Activated CD8-positive, alpha-beta memory T cell treated with anti-CD3 and anti-CD28 coated beads, Interleukin-2, amount 50 U/mL, for 24 hours (primary cell): ENCODE measurements around the gene KCNN2.

Experiments used
- DNase-seq: peaks from one replicate; pipeline ENCODE4 v3.0.0-alpha.2; 2020; ENCODE audit errors: extremely low read depth

The KCNN2 gene

DNA sequence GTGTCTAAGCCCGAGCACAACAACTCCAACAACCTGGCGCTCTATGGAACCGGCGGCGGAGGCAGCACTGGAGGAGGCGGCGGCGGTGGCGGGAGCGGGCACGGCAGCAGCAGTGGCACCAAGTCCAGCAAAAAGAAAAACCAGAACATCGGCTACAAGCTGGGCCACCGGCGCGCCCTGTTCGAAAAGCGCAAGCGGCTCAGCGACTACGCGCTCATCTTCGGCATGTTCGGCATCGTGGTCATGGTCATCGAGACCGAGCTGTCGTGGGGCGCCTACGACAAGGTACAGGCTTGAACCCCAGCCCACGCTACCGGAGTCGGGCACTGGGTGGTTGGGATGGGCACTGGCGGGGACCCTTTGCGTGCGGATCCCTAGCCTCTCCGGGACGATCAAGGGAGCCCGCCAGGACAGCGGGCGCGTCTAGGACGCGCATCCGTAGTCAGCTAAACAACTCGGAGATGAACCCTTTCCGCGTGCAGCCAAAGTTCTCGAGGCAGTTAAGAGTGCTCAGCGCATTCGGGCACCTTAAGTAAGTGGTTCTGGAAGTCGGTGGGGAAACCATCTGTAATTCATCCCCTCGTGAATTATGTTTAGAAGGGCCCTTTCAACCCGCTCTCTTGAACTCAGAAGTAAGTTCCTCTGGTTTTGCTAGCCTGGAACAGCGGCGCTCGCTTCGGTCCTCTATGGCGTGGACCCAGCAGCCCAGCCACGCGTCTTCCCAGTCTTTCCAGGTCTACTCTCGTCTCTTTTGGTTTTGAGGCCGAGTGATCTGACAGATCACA is 1.3 kb downstream of the KCNN2 start:
- no peak for DNase-seq

- DNase-seq: no peak
These were observed 2.0 kb downstream of the KCNN2 start for GRCh38 chr5:114363837-114364236.

DNA sequence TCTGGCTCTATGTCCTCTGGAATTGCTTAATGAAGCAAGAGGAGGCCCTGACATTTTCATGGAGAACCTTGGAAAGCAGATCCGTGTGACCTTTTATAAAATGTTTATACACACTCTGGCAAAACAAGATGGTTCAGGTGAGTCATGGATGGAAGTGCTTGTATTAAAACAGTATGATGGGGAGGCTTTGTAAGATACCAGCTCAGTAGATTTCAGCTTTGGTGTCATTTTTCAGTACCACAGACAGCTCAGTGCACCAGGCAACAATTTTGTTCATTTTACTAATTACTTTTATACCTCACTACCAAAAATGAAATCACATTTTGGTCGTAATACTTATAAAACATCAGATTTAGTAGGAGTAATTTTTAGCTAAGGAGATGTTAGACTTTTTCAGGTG is 5.2 kb downstream of the KCNN2 start:
- DNase-seq: no peak

DNA sequence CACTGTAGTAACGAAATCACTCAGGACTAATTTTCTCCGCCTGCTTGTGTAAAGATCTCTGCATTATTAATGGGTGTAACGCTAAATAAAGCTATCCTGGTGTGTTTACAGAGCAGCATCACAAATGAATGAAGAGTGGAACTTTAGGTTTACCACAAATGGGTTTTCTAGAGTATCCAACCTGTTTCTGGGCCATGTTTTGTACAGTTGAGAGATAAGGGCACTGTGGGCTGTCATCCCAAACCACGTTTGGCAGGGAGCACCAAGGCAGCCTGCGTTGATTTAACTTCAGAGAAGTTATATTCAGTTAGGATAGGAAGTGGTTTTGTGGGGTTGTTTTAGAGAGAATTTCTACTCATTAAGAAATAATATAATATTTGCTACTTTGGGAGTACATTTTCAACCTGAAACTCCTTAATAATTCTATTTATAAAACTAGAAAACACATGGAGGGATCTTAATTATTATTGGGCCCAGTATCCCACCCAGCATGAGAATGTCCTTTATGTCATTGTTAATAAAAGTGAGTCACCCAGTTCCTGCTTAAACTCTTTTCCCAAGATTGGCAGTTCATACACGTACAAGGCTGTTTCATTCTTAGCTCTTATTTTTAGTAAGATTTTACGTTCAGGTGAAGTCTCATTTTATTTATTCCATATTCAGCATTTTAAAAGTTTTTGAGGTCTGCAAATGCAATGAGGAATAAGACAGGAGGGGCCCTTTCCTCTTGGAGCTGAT is 8.0 kb downstream of the KCNN2 start:
- no peak for DNase-seq

DNA sequence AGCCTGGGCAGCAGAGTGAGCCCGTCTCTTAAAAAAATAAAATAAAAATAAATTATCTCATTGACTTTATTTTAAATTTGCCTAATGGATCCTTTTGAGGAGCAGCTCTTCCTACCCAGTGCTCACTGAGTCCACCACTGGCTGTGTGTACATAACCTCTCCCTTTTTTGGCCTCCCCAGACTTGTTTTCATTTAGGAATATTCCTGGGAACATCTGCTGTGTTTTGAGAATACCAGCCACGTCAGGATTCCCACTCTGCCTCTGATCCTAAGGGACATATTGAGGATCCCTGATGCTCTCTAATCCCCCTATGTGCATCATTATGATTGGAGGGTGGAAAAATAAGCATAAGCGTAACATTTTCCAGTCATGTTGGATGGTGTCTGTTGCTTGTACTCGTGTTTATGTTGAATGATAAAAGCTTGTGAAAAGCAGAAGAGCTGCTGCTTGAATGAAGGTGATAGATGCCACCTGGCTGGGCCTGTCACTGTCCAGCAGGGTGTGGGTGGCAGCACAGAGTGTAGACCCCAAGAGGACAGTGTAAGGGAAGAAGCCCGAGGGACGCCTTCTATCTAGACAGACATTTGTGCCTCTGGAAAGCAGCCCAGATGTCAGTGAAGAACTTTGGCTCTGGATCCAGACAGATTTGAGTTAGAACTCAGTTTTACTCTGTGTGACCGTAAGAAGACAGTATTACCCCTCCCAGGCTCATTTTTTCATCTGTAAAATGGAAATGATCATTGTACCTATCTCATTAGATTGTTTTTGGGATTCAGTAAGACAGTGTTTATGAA is 15.4 kb downstream of the KCNN2 start:
- no peak for DNase-seq

- DNase-seq: no peak
These were observed 16.1 kb downstream of the KCNN2 start for GRCh38 chr5:114377946-114378345.

DNA sequence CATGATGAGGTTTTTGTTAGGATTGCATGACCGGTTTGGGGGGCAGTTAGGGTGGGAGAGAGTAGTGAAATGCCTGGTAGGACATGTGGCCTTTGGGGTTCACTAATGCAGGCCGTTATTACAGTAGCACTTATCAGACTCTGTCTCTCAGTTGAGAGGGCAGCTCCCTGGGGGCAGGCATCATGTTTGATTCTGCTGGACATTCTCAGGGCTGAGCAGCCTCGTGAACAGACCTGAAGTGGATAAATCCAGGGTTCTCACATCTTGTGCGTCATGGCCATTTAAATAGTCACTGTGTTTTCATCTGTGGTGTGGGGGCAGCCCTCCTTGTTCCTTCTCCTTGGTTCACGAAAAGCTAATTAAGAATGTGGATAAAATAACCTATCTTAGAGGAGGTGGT is 18.9 kb downstream of the KCNN2 start:
- no peak for DNase-seq

DNA sequence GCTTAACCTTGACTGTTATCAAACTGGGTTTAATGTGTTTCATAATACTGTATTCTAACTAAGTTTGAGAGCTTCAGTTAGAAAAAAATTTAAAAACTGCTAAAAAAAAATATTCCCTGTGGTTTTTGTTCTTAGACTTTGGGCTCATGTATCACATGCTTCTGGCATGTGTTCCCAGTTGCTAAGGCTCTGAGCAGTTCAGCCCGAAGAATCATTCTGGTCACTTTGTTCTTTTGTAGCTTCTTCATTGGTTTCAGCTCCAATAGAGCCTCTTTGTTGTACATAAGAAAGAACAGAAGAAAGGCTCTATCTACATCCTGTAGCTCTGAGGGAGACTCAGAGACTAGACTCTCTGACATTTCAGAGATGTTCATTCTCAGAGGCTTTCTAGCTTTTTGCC is 25.6 kb downstream of the KCNN2 start:
- no peak for DNase-seq

- no peak for DNase-seq
These were observed 28.6 kb downstream of the KCNN2 start for GRCh38 chr5:114390431-114390830.

DNA sequence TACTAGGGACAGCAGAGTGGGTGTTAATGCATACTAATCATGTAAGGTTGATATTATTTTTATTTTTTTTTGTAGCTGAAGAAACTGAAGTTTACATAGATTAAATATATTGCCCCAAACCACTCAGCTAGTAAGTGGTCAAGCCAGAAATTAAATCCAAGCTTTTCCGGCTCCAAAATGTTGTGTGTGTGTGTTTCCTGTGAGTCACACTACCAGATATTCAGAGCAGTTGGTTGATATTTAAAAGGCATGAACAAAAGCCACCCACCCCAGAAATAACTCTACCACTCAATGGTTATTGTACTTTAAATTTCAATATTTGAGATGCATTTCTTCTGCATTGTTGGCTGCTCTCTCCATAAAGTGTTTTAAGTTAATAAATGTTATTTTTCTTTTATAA is 29.5 kb downstream of the KCNN2 start:
- no peak for DNase-seq

DNA sequence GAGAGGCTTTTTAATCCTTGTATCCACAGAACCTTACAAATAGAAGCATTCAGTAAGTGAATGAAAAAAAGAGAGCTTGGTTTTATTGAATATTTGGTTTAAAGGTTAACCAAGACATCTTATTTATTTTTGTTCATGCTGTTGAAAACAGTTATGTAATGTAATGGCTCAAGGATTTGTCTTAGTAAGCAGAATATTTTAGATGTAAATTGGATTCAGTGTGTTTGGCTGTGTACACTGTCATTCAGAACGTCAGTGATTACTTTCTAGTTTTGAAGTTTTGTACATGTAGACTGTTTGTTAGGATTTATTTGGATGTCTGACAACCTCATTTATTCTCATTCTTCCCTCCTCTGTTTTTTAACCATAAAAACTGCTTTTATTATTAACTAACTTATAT is 31.3 kb downstream of the KCNN2 start:
- DNase-seq: no peak

GRCh38 chr5:114402206-114402605 is 40.3 kb downstream of the KCNN2 start:
- no peak for DNase-seq

DNA sequence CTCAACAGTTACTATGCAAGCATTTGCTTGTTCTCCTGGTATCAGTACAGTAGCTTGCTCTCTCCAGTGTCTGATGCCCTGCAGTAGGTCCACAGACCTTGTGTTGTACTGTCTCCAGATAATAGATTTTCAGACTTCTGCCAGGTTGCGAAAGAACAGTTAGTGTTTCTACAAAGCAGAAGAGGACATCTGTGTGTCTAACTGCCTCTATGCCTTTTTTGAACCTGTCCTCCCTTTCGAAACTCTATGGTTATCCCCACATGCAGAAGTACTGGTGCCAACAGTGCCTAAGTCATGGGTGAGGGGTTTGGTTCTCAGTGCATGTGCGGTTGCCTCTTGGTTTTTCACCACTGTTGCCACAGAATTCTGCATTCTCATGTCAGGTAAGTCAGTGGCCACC is 45.9 kb downstream of the KCNN2 start:
- DNase-seq: no peak

- no peak for DNase-seq
These were observed 47.0 kb downstream of the KCNN2 start for GRCh38 chr5:114408847-114409246.

GRCh38 chr5:114411380-114411931 is 49.6 kb downstream of the KCNN2 start:
- DNase-seq: no peak

DNA sequence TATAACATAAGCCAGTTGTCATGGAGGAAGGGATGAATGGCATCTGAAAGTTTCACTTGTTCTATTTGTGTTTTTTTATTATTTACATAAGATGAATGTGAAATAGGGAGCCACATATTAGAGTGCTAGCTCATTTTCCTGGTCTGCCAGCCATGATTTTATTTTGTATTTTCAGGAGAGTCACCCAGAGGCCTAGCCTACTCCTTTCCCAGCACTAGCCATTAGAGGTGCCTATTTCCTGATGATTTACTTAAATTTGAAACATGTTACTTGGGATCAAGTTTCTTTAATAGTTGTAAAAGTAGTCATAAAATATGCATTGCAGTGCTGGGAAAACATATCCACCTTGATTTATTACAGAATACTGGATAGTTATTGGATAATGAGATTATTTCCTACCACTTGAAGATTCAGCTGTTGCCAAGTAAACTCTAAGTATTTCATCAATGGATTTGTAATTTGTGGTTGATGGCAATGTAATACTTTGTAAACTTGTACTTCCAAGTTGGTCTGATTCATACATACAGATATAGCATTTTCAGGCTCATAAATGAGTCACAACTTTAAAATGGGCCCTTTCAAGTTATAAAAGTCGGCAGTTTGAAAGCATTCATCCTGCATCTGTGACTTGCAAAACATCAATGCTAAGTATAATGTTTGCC is 50.8 kb downstream of the KCNN2 start:
- no peak for DNase-seq

DNA sequence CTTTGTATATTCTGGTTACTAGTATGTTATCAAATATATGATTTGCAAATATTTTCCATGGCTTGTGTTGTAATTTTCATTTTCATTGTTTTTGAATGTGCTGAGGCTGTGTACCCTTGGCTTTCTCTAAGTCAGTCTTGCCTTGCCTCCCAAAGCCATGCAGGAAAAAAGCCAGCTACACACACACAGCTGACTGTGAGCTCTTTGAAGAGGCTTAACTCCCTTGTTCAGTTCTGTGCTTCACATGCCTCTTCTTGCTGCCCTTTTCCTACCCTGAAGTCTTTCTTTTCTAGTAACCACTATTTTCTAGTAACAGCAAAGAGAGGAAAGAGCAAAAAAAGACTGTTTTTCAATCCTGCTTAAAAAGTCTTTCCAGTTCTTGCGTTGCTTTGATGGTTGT is 53.9 kb downstream of the KCNN2 start:
- no peak for DNase-seq

GRCh38 chr5:114416254-114416653 is 54.4 kb downstream of the KCNN2 start:
- no peak for DNase-seq

DNA sequence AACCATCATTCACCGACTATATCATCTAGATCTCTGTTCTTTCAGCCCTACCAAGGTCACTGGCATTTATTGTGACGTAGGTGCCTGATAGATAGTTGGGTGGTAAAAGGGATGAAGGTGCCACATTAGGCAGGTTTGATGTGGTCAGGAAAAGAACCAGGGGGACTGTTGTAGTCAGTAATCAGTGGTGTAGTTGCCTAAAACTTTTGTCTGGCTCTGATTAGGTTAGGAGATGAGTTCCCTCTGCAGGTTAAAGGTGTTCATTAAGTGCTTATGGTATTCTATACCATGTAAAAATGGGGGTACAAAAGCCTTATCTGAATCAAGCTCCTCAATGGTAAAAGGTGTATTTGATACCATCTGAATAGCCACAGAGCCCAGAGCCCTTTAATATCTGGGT is 55.6 kb downstream of the KCNN2 start:
- DNase-seq: no peak

- DNase-seq: no peak
These were observed 56.6 kb downstream of the KCNN2 start for GRCh38 chr5:114418176-114419066.

DNA sequence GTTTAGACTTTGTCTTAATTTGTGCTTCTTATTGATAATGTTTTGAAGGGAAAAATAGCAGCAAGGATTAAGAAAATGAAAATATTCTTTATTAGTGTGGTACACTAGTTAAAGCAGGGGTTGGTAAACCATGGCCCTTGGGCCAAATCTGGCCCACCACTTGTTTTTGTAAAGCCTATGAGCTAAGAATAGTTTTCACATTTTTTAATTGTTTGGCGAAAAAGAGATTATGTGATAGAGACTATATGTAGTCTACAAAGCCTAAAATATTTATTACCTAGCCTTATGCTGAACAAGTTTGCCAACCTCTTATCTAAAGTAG is 57.2 kb downstream of the KCNN2 start:
- no peak for DNase-seq
